Stimulated activated CD8-positive, alpha-beta memory T cell treated with anti-CD3 and anti-CD28 coated beads, Interleukin-2, amount 100 ng/mL, for 48 hours (primary cell): ENCODE results near the gene WBP1.

Source experiments
- DNase-seq, 2 donors: peaks; one replicate each; pipeline ENCODE4 v3.0.0-alpha.2; 2020; ENCODE audit warnings: low read depth in 2 of 2

Gene WBP1

GRCh38 chr2:74502720-74503505 is 44.7 kb downstream of the WBP1 start:
- DNase-seq: no peak

GRCh38 chr2:74503506-74504475 is 45.6 kb downstream of the WBP1 start:
- DNase-seq: no peak

- no peak for DNase-seq
Measured at GRCh38 chr2:74504591-74504990, 46.4 kb downstream of the WBP1 start.

GRCh38 chr2:74505448-74506246 is 47.4 kb downstream of the WBP1 start:
- no peak for DNase-seq

GRCh38 chr2:74507145-74507925 is 49.1 kb downstream of the WBP1 start, which contains the start of gene PCGF1:
Gene PCGF1 (minus strand): TSS chr2:74507695. CDS start chr2:74507668, 27 bp downstream.
- peak; percentile 96 to 99 for DNase-seq

GRCh38 chr2:74507926-74508520 is 49.8 kb downstream of the WBP1 start:
- DNase-seq: no peak

GRCh38 chr2:74510272-74510671 is 52.0 kb downstream of the WBP1 start:
- no peak for DNase-seq
